ENCODE measurements around the gene GRIN3A.
"Not testable (repeated sequence)": the region's sequence is repeated elsewhere in the genome, so short reads cannot be mapped to it uniquely, and the experiment has no call there.

The GRIN3A gene
- total RNA-seq = 0 to 0.13 reads per million in 2 donors

- DNase-seq = no peak
These were observed at the start of gene GRIN3A for GRCh38 chr9:101738566-101739183. GRIN3A (minus strand) TSS chr9:101738647; CDS start chr9:101737979, 668 bp downstream.

GRCh38 chr9:101787891-101788290, 49.4 kb upstream of the GRIN3A start:
- DNase-seq = no peak

- no peak for DNase-seq
These were observed 39.9 kb upstream of the GRIN3A start for GRCh38 chr9:101778332-101778731.

GRCh38 chr9:101764472-101764871, 26.0 kb upstream of the GRIN3A start:
- no peak for DNase-seq

GRCh38 chr9:101758304-101758930, 20.0 kb upstream of the GRIN3A start:
- no peak for DNase-seq

- no peak for DNase-seq
These were observed 15.3 kb upstream of the GRIN3A start for GRCh38 chr9:101753716-101754115.

GRCh38 chr9:101751895-101752294, 13.4 kb upstream of the GRIN3A start:
- DNase-seq = no peak

- DNase-seq = no peak
These were observed 864 bp upstream of the GRIN3A start for GRCh38 chr9:101739311-101739710.

- no peak for DNase-seq
These were observed 512 bp downstream of the GRIN3A start for GRCh38 chr9:101737705-101738565.

- no peak for DNase-seq
These were observed 1.2 kb downstream of the GRIN3A start for GRCh38 chr9:101737165-101737704.

- no peak for DNase-seq
These were observed 1.7 kb downstream of the GRIN3A start for GRCh38 chr9:101736717-101737116.

GRCh38 chr9:101731429-101731828, 7.0 kb downstream of the GRIN3A start:
- no peak for DNase-seq

GRCh38 chr9:101727612-101728524, 10.6 kb downstream of the GRIN3A start:
- DNase-seq = no peak

GRCh38 chr9:101724271-101724670, 14.2 kb downstream of the GRIN3A start:
- not testable (repeated sequence) for DNase-seq

- DNase-seq = no peak
These were observed 20.3 kb downstream of the GRIN3A start for GRCh38 chr9:101718192-101718591.

GRCh38 chr9:101716629-101717028, 21.8 kb downstream of the GRIN3A start:
- no peak for DNase-seq

GRCh38 chr9:101711330-101711941, 27.0 kb downstream of the GRIN3A start:
- DNase-seq = no peak

GRCh38 chr9:101708855-101709254, 29.6 kb downstream of the GRIN3A start:
- DNase-seq = no peak

- no peak for DNase-seq
These were observed 30.7 kb downstream of the GRIN3A start for GRCh38 chr9:101707721-101708120.

- DNase-seq = no peak
These were observed 31.4 kb downstream of the GRIN3A start for GRCh38 chr9:101706997-101707396.

GRCh38 chr9:101706261-101706798, 32.1 kb downstream of the GRIN3A start:
- DNase-seq = no peak
